ENCODE measurements around the gene PTMA.
A peak's percentile ranks its signal among the peaks of the same experiment; 100 is the strongest.
"Not testable (repeated sequence)": the region's sequence is repeated elsewhere in the genome, so short reads cannot be mapped to it uniquely, and the experiment has no call there.

PTMA gene

DNA sequence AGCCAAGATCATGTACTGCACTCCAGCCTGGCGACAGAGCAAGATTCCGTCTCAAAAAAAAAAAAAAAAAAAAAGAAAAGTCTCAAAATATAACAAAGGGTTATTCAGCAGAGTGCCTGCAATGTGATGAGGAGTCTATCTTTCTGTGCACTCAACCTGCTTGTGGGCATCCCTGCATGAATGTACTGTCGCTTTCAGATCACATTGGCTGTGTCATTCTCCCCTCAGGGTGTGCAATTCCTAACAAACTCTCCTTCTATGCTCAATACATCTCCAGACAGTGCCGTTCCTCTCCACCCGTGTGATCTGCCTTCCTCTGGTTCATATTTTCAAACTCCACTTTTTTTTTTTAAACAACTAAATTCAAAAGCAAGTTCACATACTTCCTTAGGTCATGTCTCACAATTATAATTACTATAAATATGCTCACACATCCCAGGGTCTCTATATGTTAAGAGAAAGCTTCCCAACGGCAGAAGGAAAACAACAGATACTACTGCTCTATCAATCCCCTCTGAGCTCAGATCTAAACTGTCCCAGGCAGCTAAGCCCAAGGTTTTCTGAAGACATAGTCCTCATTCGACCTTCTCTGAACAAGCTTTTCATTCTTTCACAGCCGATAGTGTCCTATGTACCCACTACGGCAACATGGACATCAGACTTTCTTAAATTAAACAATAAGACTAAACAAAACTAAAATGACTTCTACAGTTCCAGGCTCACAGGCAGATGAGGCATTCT, 35.2 kb downstream of the PTMA start:
- DNase-seq (ENCODE audit: low read depth, low spot score), result no peak
- H3K4me3 ChIP-seq (ENCODE audit: low read length), result no peak overlapping the region

DNA sequence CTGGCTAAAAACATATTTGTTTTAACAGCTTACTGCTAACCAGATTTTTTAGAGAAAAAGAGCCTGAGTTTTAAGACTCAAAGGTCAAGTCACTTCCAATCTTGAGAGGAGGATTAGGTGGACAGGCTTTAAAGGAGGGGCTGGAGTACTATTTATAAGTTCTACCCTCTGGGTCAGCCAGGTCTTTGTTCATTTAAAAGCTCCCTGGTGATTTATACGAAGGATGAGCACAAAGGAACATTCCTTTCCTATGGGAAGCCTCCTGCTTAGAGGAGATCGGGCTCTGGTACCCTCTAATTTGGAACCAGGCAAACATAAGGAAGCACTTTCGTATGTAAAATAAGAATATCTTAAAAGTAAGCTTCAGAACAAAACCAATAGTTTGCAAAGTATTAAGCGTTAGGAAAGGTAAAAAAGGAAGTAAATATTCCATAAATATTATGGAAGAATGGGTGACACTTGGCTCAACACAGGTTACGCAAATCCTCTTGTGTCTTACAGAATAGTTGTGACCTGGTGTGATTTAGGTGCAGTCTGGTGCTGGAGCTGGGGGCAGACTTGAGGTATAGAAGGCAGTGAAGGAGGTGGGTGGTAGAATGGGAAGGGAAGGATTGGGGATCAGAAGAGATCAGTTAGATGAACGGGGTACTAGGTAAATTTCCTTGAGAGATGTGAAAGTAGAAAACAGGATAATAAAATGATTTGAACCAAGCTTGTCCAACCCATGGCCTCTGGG, 37.1 kb downstream of the PTMA start:
- no peak overlapping the region for H3K4me3 ChIP-seq (ENCODE audit: low read length)
- DNase-seq (ENCODE audit: low read depth, low spot score), result no peak

DNA sequence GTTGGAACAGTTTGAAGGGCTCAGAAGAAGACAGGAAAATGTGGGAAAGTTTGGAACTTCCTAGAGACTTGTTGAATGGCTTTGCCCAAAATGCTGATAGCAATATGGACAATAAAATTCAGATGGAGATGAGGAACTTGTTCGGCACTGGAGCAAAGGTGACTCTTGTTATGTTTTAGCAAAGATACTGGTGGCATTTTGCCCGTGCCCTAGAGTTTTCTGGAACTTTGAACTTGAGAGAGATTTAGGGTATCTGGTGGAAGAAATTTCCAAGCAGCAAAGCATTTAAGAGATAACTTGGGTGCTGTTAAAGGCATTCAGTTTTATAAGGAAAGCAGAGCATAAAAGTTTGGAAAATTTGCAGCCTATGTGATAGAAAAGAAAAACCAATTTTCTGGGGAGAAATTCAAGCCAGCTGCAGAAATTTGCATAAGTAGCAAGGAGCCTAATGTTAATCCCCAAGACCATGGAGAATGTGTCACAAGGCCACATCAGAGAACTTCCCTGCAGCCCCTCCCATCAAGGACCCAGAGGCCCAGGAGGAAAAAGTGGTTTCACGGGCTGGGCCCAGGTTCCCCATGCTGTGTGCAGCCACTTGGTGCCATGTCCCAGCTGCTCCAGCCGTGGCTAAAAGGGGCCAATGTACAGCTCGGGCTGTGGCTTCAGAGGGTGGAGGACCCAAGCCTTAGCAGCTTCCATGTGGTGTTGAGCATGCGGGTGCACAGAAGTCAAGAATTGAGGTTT, 40.0 kb downstream of the PTMA start:
- DNase-seq (ENCODE audit: low read depth, low spot score), result peak; percentile 46
- H3K4me3 ChIP-seq (ENCODE audit: low read length), result not testable (repeated sequence)

DNA sequence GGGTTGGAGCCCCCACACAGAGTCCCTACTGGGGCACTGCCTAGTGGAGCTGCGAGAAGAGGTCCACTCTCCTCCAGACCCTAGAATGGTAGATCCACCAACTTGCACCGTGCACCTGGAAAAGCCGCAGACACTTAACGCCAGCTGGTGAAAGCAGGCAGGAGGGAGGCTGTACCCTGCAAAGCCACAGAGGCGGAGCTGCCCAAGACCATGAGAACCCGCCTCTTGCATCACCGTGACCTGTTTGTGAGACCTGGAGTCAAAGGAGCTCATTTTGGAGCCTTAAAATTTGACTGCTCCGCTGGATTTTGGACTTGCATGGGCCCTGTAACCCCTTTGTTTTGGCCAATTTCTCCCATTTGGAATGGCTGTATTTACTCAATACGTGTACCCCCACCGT, 40.7 kb downstream of the PTMA start:
- H3K4me3 ChIP-seq (ENCODE audit: low read length), result peak overlapping the region; percentile 38
- DNase-seq (ENCODE audit: low read depth, low spot score), result peak; percentile 80

DNA sequence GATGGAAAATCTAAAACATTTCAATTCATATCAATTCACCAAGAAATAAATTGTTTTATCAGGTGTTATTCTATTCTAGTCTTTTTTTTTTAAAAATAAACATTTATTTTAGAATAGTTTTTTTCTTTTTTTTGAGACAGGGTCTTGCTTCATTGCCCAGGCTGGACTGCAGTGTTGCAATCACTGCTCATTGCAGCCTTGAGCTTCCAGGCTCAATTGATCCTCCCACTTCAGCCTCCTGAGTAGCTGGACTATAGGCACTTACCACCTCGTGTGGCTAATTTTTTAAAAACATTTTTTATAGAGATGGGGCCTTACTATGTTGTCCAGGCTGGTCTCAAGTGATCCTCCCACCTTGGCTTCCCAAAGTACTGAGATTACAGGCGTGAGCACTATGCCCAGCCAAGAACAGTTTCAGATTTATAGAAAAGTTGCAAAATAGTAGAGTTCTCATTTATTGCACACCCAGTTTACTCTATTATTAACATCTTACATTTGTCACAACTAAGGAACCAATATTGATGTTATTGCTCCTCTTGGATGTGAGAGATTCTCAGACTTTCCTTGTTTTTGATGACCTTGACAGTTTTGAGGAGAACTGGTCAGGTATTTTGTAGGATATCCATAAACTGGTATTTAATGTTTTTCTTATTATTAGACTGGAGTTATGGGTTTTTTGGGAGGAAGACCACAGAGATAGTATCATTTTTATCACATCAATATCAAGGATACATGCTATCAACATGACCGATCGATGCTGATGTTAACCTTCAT, 42.9 kb downstream of the PTMA start:
- no peak overlapping the region for H3K4me3 ChIP-seq (ENCODE audit: low read length)
- DNase-seq (ENCODE audit: low read depth, low spot score), result no peak

DNA sequence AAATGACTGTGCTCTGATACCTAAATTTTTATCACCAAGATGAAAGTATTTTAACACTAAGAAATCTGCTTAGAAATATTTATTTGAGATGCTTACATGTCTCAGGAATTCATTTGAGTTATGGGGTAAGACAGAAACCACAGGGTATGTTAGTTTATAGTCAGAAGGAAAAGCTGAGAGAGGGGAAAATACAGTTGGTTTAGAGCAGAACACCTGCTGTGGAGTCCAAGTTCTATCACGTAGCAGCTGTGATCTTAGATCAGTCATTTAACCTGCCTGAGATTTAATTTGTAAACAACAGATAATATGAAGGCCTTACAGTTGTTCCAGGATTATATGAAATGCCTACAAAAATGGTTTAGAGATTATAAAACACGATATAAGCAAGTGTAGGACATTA, 43.7 kb downstream of the PTMA start:
- no peak overlapping the region for H3K4me3 ChIP-seq (ENCODE audit: low read length)
- DNase-seq (ENCODE audit: low read depth, low spot score), result peak; percentile 72

DNA sequence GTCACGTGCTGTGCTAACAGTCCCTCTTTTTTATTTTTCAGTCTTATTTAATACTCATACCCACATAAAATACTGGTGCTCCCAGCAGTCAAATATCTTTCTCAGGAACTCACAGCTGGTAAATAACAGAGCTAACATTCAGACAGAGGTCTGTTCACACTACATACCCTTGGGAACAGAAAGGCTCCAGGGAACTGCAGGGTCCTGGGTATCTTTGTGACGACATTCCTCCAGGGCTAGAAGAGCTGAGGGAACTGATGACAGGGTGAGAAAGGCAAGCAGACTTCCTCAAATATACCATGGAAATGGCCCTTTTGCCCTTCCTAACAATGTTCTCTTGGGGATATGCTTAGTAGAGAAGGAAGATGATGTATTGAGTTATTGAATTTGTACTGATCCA, 53.4 kb downstream of the PTMA start:
- no peak for DNase-seq (ENCODE audit: low read depth, low spot score)
- no peak overlapping the region for H3K4me3 ChIP-seq (ENCODE audit: low read length)

All from Jurkat, Clone E6-1 (cell line).